Measurements from ENCODE around the gene TIMM23B.
"Not testable (repeated sequence)": the region's sequence is repeated elsewhere in the genome, so short reads cannot be mapped to it uniquely, and the experiment has no call there.

TIMM23B gene

GRCh38 chr10:49987207-49987606 lies 45.4 kb downstream of the TIMM23B start:
- DNase-seq, result not testable (repeated sequence)

GRCh38 chr10:49988376-49988775 lies 46.5 kb downstream of the TIMM23B start, which contains the start of gene AGAP6:
Gene AGAP6, plus strand, starts transcription at chr10:49988406. Its CDS starts 310 bp downstream, at chr10:49988716.
- not testable (repeated sequence) for DNase-seq

GRCh38 chr10:49995321-49995720 lies 53.5 kb downstream of the TIMM23B start:
- not testable (repeated sequence) for DNase-seq

DNA sequence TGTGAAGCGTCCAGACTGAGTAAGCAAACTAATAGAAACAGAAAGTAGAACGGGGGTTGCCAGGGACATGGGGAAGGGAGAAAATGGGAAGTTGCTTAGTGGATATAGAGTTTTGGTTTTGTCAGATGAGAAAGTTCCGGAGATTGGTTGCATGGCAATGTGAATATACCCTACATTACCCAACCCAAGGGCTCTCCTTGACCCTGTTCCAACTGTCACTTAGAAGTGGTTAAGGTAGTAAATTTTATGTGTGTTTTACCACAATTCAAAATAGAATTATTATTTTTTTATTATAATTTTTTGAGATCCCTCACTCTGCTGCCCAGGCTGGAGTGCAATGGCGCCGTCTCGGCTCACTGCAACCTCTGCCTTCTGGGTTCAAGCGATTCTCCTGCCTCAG lies 72.2 kb downstream of the TIMM23B start:
- not testable (repeated sequence) for DNase-seq

DNA sequence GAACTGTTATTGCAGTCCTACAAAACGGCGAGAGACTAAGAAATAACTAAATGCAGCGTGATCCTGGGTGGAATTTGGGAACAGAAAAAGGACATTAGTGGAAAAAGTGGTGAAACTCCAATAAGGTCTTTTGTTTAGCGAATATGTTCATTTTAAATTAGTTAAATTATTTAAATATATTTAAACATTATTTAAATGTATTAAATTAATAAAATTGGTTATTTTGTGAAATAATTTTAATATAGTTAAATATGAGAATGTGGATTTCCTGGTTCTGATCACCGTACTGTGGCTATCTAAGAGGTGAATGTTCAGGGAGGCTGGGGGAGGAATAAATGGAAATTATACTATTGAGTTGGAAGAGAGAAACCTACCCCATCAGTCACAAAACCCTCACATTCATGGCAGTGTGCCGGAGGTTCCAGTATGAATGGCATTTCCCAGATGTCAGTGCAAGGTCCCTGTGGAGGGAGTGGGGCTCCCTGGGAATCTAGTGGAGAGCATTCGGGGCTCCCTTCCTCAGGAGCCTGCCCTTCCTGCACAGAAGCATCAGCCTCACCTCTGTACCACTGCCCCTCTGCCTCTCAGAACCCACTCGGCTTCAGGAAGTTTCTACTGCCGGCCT lies 73.9 kb downstream of the TIMM23B start:
- not testable (repeated sequence) for DNase-seq

- not testable (repeated sequence) for DNase-seq
These were observed 75.1 kb downstream of the TIMM23B start for GRCh38 chr10:50016926-50017325.

- not testable (repeated sequence) for DNase-seq
These were observed 75.8 kb downstream of the TIMM23B start for GRCh38 chr10:50017646-50018045.

GRCh38 chr10:50019279-50019678 lies 77.4 kb downstream of the TIMM23B start:
- DNase-seq, result not testable (repeated sequence)

DNA sequence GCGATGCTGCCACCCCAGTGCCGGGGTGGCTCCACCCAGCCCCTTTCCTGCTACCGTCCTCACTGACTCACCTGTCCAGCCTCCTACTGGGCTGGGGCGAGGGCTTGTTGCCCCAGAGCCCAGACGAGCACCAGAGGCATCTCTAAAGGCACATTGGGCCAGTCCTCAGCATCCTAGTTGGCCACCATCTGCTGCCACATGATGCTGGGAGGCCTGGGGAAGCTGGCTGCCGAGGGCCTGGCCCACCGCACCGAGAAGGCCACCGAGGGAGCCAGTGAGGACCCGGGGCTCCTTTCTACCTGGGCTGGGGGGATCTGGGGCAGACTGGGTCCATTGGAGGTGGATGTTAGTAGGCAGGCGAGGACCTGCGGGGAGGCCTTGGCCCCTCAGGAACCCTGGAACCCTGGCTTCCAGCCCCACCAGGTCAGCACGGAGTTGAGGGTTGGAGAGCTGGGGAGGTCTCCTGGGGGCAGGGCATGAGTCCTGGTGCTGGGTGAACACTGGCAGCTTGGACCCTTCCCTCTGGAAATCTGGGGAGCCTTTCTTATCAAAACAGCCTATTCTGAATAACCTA lies 78.7 kb downstream of the TIMM23B start:
- DNase-seq, result not testable (repeated sequence)

DNA sequence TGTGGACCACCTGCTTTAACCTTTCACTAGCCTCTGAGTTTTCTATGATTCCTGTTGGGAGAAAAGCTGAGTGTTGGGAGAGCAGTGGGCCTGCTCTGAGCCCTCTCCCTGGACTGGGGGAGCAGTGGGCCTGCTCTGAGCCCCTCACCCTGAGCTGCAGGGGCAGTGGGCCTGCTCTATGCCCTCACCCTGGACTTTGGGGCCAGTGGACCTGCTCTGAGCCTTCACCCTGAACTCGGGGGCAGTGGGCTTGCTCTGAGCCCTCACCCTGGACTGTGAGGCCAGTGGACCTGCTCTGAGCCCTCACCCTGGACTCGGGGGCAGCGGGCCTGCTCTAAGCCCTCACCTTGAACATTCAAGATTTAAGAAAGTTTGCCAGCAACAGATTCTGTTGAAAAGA lies 79.8 kb downstream of the TIMM23B start:
- DNase-seq, result no peak

Data from SHP77 treated with DMSO at 0.1 percent for 48 hours (cell line).